ENCODE data around the gene BEND3.
"Not testable (repeated sequence)": the region's sequence is repeated elsewhere in the genome, so short reads cannot be mapped to it uniquely, and the experiment has no call there.

Gene BEND3

GRCh38 chr6:107101686-107102413 lies 13.5 kb downstream of the BEND3 start:
- DNase-seq (ENCODE audit: low read depth) = no peak
- TF ChIP-seq CTCF (IDR thresholded peaks at IDR 0.05; ENCODE audit: low read depth, low read length, missing control alignments) = no peak
- H3K4me3 ChIP-seq (ENCODE audit: low read depth, low read length) = no peak overlapping the region

GRCh38 chr6:107101211-107101610 lies 14.1 kb downstream of the BEND3 start:
- DNase-seq (ENCODE audit: low read depth) = no peak
- no peak for TF ChIP-seq CTCF (IDR thresholded peaks at IDR 0.05; ENCODE audit: low read depth, low read length, missing control alignments)
- H3K4me3 ChIP-seq (ENCODE audit: low read depth, low read length) = no peak overlapping the region

GRCh38 chr6:107098436-107099307 lies 16.6 kb downstream of the BEND3 start:
- H3K4me3 ChIP-seq (ENCODE audit: low read depth, low read length) = no peak overlapping the region
- no peak for DNase-seq (ENCODE audit: low read depth)
- no peak for TF ChIP-seq CTCF (IDR thresholded peaks at IDR 0.05; ENCODE audit: low read depth, low read length, missing control alignments)

GRCh38 chr6:107084459-107084858 lies 30.9 kb downstream of the BEND3 start:
- DNase-seq (ENCODE audit: low read depth); H3K4me3 ChIP-seq (ENCODE audit: low read depth, low read length): not testable (repeated sequence)

GRCh38 chr6:107083921-107084320 lies 31.4 kb downstream of the BEND3 start:
- DNase-seq (ENCODE audit: low read depth) = no peak
- TF ChIP-seq CTCF (IDR thresholded peaks at IDR 0.05; ENCODE audit: low read depth, low read length, missing control alignments) = no peak
- H3K4me3 ChIP-seq (ENCODE audit: low read depth, low read length) = no peak overlapping the region

GRCh38 chr6:107083047-107083768 lies 32.1 kb downstream of the BEND3 start:
- TF ChIP-seq CTCF (IDR thresholded peaks at IDR 0.05; ENCODE audit: low read depth, low read length, missing control alignments) = no peak
- no peak for DNase-seq (ENCODE audit: low read depth)
- no peak overlapping the region for H3K4me3 ChIP-seq (ENCODE audit: low read depth, low read length)

- TF ChIP-seq CTCF (IDR thresholded peaks at IDR 0.05; ENCODE audit: low read depth, low read length, missing control alignments) = no peak
- no peak for DNase-seq (ENCODE audit: low read depth)
Measured at GRCh38 chr6:107082045-107082444, 33.3 kb downstream of the BEND3 start.

More at GRCh38 chr6:107082045-107082444, 33.3 kb downstream of the BEND3 start:
- H3K4me3 ChIP-seq (ENCODE audit: low read depth, low read length) = no peak overlapping the region

Data from GM12864 (cell line).